Naive thymus-derived CD4-positive, alpha-beta T cell (primary cell): ENCODE results near the gene PPP6R3. TPM values are rescaled to one million over a fixed set of nuclear protein-coding genes. Genes with fewer than 3 reads are reported as not detected.
"Not testable (repeated sequence)": the region's sequence is repeated elsewhere in the genome, so short reads cannot be mapped to it uniquely, and the experiment has no call there.

Source experiments
- ATAC-seq: fragments of 150-1000 bp; cut with Tn5 transposase; 2 replicates; pipeline ENCODE4 v1.10.0; 2021; ENCODE audit warnings: mild to moderate bottlenecking, moderate library complexity
- CTCF ChIA-PET: fragments of 350-600 bp; sonication (Branson Sonifier 250); formaldehyde crosslinking; loops from one replicate; lab custom pipeline; 2021; ENCODE audit warnings: antibody characterized with exemption; lab: Charles Lee
- POLR2A ChIA-PET: fragments of 350-600 bp; sonication (Branson Sonifier 250); formaldehyde crosslinking; loops from one replicate; lab custom pipeline; 2021; ENCODE audit warnings: antibody characterized with exemption, inconsistent platforms; lab: Charles Lee
- DNase-seq, 9 donors: peaks; one replicate each; pipeline versions ENCODE4 v3.0.0 to v3.0.0-alpha.2; 2020 to 2022; ENCODE audit warnings: mixed read lengths in 1 of 9
- H3K27ac ChIP-seq: one replicate; pipeline ENCODE4 v1.7.0; 2013; ENCODE audit warnings: mild to moderate bottlenecking, low read depth, low read length, moderate library complexity
- H3K27me3 ChIP-seq, 2 donors: one replicate each; pipeline ENCODE4 v1.7.0; 2013; ENCODE audit warnings: low read length in 2 of 2, mild to moderate bottlenecking in 2 of 2, moderate library complexity in 2 of 2; ENCODE audit not compliant: control insufficient read depth in 2 of 2, insufficient read depth in 2 of 2
- H3K36me3 ChIP-seq, 3 experiments: 1 replicate in 2 of 3; 2 replicates in 1 of 3; pipeline ENCODE4 v1.7.0; 2013; ENCODE audit warnings: low read length in 3 of 3, mild to moderate bottlenecking in 3 of 3, moderate library complexity in 1 of 3; ENCODE audit not compliant: insufficient read depth in 3 of 3, control insufficient read depth in 2 of 3
- H3K4me1 ChIP-seq, 2 donors: one replicate each; pipeline ENCODE4 v1.7.0; 2013; ENCODE audit warnings: low read length in 2 of 2, mild to moderate bottlenecking in 2 of 2, moderate library complexity in 1 of 2; ENCODE audit not compliant: control insufficient read depth in 2 of 2, insufficient read depth in 2 of 2
- H3K4me3 ChIP-seq: 2 replicates; pipeline ENCODE4 v1.7.0; 2013; ENCODE audit warnings: mild to moderate bottlenecking, low read length
- H3K9me3 ChIP-seq, 3 experiments: 1 replicate in 2 of 3; 2 replicates in 1 of 3; pipeline ENCODE4 v1.7.0; 2013; ENCODE audit warnings: low read length in 3 of 3; ENCODE audit not compliant: control insufficient read depth in 2 of 3
- H3K27ac Mint-ChIP-seq, 9 donors: one replicate each; pipeline ENCODE4 v1.8.0; 2020 to 2022; ENCODE audit warnings: mixed read lengths in 9 of 9, mild to moderate bottlenecking in 8 of 9, moderate library complexity in 5 of 9, inconsistent platforms in 2 of 9
- H3K27me3 Mint-ChIP-seq, 5 donors: one replicate each; pipeline ENCODE4 v1.8.0; 2021 to 2022; ENCODE audit warnings: mixed read lengths in 5 of 5, mild to moderate bottlenecking in 1 of 5
- H3K36me3 Mint-ChIP-seq, 5 donors: one replicate each; pipeline ENCODE4 v1.8.0; 2020 to 2022; ENCODE audit warnings: mixed read lengths in 5 of 5, mild to moderate bottlenecking in 3 of 5, inconsistent platforms in 1 of 5
- H3K4me1 Mint-ChIP-seq, 7 donors: one replicate each; pipeline ENCODE4 v1.8.0; 2020 to 2022; ENCODE audit warnings: mixed read lengths in 7 of 7, mild to moderate bottlenecking in 3 of 7, inconsistent platforms in 1 of 7
- H3K4me3 Mint-ChIP-seq, 10 donors: one replicate each; pipeline ENCODE4 v1.8.0; 2020 to 2022; ENCODE audit warnings: mild to moderate bottlenecking in 10 of 10, mixed read lengths in 10 of 10, moderate library complexity in 6 of 10, inconsistent platforms in 2 of 10
- H3K9me3 Mint-ChIP-seq, 11 donors: one replicate each; pipeline ENCODE4 v1.8.0; 2020 to 2022; ENCODE audit warnings: mixed read lengths in 11 of 11, mild to moderate bottlenecking in 4 of 11, inconsistent platforms in 1 of 11, moderate library complexity in 1 of 11
- intact Hi-C, 2 donors: fragments of 100-400 bp; cut with micrococcal nuclease; formaldehyde crosslinking; loops; one replicate each; pipeline ENCODE4 v1.15.1; 2023
- polyA plus RNA-seq, 2 donors: library from polyadenylated mRNA; unstranded; fragments of 300-500 nt; fragmentation: Illumina TruSeq; gene quantifications; one replicate each; pipeline ENCODE4 v1.2.3, GENCODE V29; 2021
- total RNA-seq, 6 experiments: library from RNA in 5 of 6; stranded (reverse) in 5 of 6; gene quantifications; 1 replicate in 5 of 6; 2 replicates in 1 of 6; pipeline ENCODE4 v1.2.3 and lab custom pipeline; 2021 to 2026

Gene PPP6R3
- total and polyA plus RNA-seq, 7 experiments from 2014 or later = 43.5 to 159 (median 133) TPM

GRCh38 chr11:68539395-68539794 is 78.8 kb downstream of the PPP6R3 start:
- H3K36me3 ChIP-seq = peaks cover 0 to 55% (median 3%) of the 10 kb centered on the region in 3 experiments
- H3K36me3 Mint-ChIP-seq = peaks cover 26 to 51% (median 38%) of the 10 kb centered on the region in 5 donors
- DNase-seq (no peak), ATAC-seq (no peak)
- no peaks in the 10 kb centered on the region for H3K27me3 ChIP-seq
- no peaks in the 10 kb centered on the region for H3K9me3 ChIP-seq
- no peaks in the 10 kb centered on the region for H3K4me1 ChIP-seq
- no peak overlapping the region for H3K27ac ChIP-seq
- peak overlapping the region in 3 of 9 donors; percentile 44 to 67 (median 48) for H3K27ac Mint-ChIP-seq
- H3K4me3 ChIP-seq = no peak overlapping the region
- intact Hi-C loops = no loop called here
- H3K4me1 Mint-ChIP-seq = peaks cover 50 to 88% (median 81%) of the 10 kb centered on the region in 7 donors
- no peaks in the 10 kb centered on the region for H3K9me3 Mint-ChIP-seq
- no peaks in the 10 kb centered on the region for H3K27me3 Mint-ChIP-seq
- CTCF ChIA-PET = interaction anchor here (0.7 kb wide), 1 partner anchor 45 kb away, joined by 3 read pairs; no protein-coding TSS in a partner anchor
- H3K4me3 Mint-ChIP-seq = peak overlapping the region in 2 of 10 donors; percentile 12 to 52
- POLR2A ChIA-PET = no interaction called here

- H3K9me3 Mint-ChIP-seq, POLR2A ChIA-PET, H3K27me3 Mint-ChIP-seq, H3K4me3 ChIP-seq, H3K4me3 Mint-ChIP-seq, CTCF ChIA-PET, H3K27me3 ChIP-seq, ATAC-seq, intact Hi-C loops, H3K9me3 ChIP-seq, H3K4me1 ChIP-seq, DNase-seq, H3K27ac ChIP-seq: not testable (repeated sequence)
- peak overlapping the region in 7 of 9 donors; percentile 37 to 84 (median 70) for H3K27ac Mint-ChIP-seq
- peaks cover 26 to 59% (median 39%) of the 10 kb centered on the region in 5 donors for H3K36me3 Mint-ChIP-seq
- H3K4me1 Mint-ChIP-seq = peaks cover 46 to 86% (median 78%) of the 10 kb centered on the region in 7 donors
- peaks cover 0 to 62% (median 3%) of the 10 kb centered on the region in 3 experiments for H3K36me3 ChIP-seq
These were observed 80.0 kb downstream of the PPP6R3 start for GRCh38 chr11:68540504-68540903.

- no peaks in the 10 kb centered on the region for H3K9me3 Mint-ChIP-seq
- H3K9me3 ChIP-seq = no peaks in the 10 kb centered on the region
- POLR2A ChIA-PET = no interaction called here
- H3K4me1 Mint-ChIP-seq = peaks cover 45 to 86% (median 77%) of the 10 kb centered on the region in 7 donors
- H3K27ac Mint-ChIP-seq = peak overlapping the region; percentile 6 to 84 (median 70)
- intact Hi-C loops = no loop called here
- H3K4me3 Mint-ChIP-seq = peak overlapping the region in 5 of 10 donors; percentile 0 to 42 (median 12)
- peaks cover 0 to 68% (median 3%) of the 10 kb centered on the region in 3 experiments for H3K36me3 ChIP-seq
- H3K4me1 ChIP-seq = no peaks in the 10 kb centered on the region
- no peak overlapping the region for H3K4me3 ChIP-seq
- CTCF ChIA-PET = no interaction called here
- no peaks in the 10 kb centered on the region for H3K27me3 Mint-ChIP-seq
- H3K27me3 ChIP-seq = no peaks in the 10 kb centered on the region
- peaks cover 26 to 59% (median 39%) of the 10 kb centered on the region in 5 donors for H3K36me3 Mint-ChIP-seq
- DNase-seq (no peak), ATAC-seq (no peak)
- H3K27ac ChIP-seq = no peak overlapping the region
These were observed 80.6 kb downstream of the PPP6R3 start for GRCh38 chr11:68541116-68541515.

GRCh38 chr11:68541991-68542390 is 81.4 kb downstream of the PPP6R3 start:
- no peak for ATAC-seq

GRCh38 chr11:68542617-68543016 is 82.1 kb downstream of the PPP6R3 start:
- Mint-ChIP-seq H3K4me1 (peaks cover 45 to 89% (median 82%) of the 10 kb centered on the region in 7 donors), H3K27ac (peak overlapping the region in 7 of 9 donors; percentile 27 to 53 (median 38)), H3K27me3 (no peaks in the 10 kb centered on the region), H3K9me3 (no peaks in the 10 kb centered on the region), H3K36me3 (peaks cover 28 to 60% (median 31%) of the 10 kb centered on the region in 5 donors), H3K4me3 (no peak overlapping the region)
- Histone ChIP-seq H3K4me1 (no peaks in the 10 kb centered on the region), H3K4me3 (no peak overlapping the region), H3K9me3 (no peaks in the 10 kb centered on the region), H3K27ac (no peak overlapping the region), H3K36me3 (peaks cover 0 to 79% (median 3%) of the 10 kb centered on the region in 3 experiments), H3K27me3 (no peaks in the 10 kb centered on the region)
- intact Hi-C loops = no loop called here
- ATAC-seq (no peak), DNase-seq (no peak)
- CTCF ChIA-PET = interaction anchor here (1.0 kb wide), 1 partner anchor 1013 kb away, joined by 3 read pairs; no protein-coding TSS in a partner anchor
- POLR2A ChIA-PET = interaction anchor here (0.6 kb wide), 1 partner anchor 36 kb away, joined by 3 read pairs; no protein-coding TSS in a partner anchor

More at GRCh38 chr11:68541991-68542390, 81.4 kb downstream of the PPP6R3 start:
- no peaks in the 10 kb centered on the region for H3K9me3 ChIP-seq
- ChIA-PET CTCF (interaction anchor here (1.0 kb wide), 1 partner anchor 1012 kb away, joined by 3 read pairs; no protein-coding TSS in a partner anchor), POLR2A (interaction anchor here (0.6 kb wide), 1 partner anchor 36 kb away, joined by 3 read pairs; no protein-coding TSS in a partner anchor)
- no peak overlapping the region for H3K27ac ChIP-seq
- no peaks in the 10 kb centered on the region for H3K9me3 Mint-ChIP-seq
- intact Hi-C loops = no loop called here
- DNase-seq = no peak
- peak overlapping the region; percentile 37 to 85 (median 72) for H3K27ac Mint-ChIP-seq
- peaks cover 30 to 59% (median 33%) of the 10 kb centered on the region in 5 donors for H3K36me3 Mint-ChIP-seq
- peaks cover 45 to 86% (median 77%) of the 10 kb centered on the region in 7 donors for H3K4me1 Mint-ChIP-seq
- H3K4me3 Mint-ChIP-seq = peak overlapping the region in 4 of 10 donors; percentile 1 to 42 (median 12)
- no peaks in the 10 kb centered on the region for H3K27me3 ChIP-seq
- no peaks in the 10 kb centered on the region for H3K4me1 ChIP-seq
- H3K4me3 ChIP-seq = no peak overlapping the region
- H3K27me3 Mint-ChIP-seq = no peaks in the 10 kb centered on the region
- peaks cover 0 to 77% (median 3%) of the 10 kb centered on the region in 3 experiments for H3K36me3 ChIP-seq

- H3K9me3 Mint-ChIP-seq = no peaks in the 10 kb centered on the region
- Histone ChIP-seq H3K27ac (no peak overlapping the region), H3K36me3 (peaks cover 0 to 79% (median 4%) of the 10 kb centered on the region in 3 experiments), H3K4me3 (no peak overlapping the region), H3K27me3 (no peaks in the 10 kb centered on the region), H3K4me1 (no peaks in the 10 kb centered on the region), H3K9me3 (no peaks in the 10 kb centered on the region)
- peak overlapping the region; percentile 10 to 85 (median 52) for H3K27ac Mint-ChIP-seq
- intact Hi-C loops = no loop called here
- H3K36me3 Mint-ChIP-seq = peaks cover 24 to 60% (median 33%) of the 10 kb centered on the region in 5 donors
- peaks cover 49 to 93% (median 82%) of the 10 kb centered on the region in 7 donors for H3K4me1 Mint-ChIP-seq
- no peak for DNase-seq
- H3K4me3 Mint-ChIP-seq = peak overlapping the region in 1 of 10 donors; percentile 10
- CTCF ChIA-PET = interaction anchor here (1.5 kb wide), 1 partner anchor 28 kb away, joined by 3 read pairs; no protein-coding TSS in a partner anchor
- ATAC-seq = no peak
- POLR2A ChIA-PET = no interaction called here
- no peaks in the 10 kb centered on the region for H3K27me3 Mint-ChIP-seq
These were observed 83.0 kb downstream of the PPP6R3 start for GRCh38 chr11:68543594-68543993.
